Keratinocyte (primary cell): ENCODE data around the gene PAIP2.

ENCODE experiments used
- EZH2 ChIP-seq: IDR thresholded peaks from one replicate; pipeline ENCODE4 v1.6.1; 2012; ENCODE audit warnings: inconsistent platforms, mild to moderate bottlenecking, low read length, moderate library complexity
- TF ChIP-seq, protein P1 (sequence below), 3 experiments: IDR thresholded peaks in 1 of 3; conservative IDR thresholded peaks in 1 of 3; optimal IDR thresholded peaks in 1 of 3; 2 replicates in 2 of 3; 3 replicates in 1 of 3; pipeline versions ENCODE3 to v1.5.1; 2011; ENCODE audit warnings: low read length in 3 of 3, mild to moderate bottlenecking in 3 of 3, moderate library complexity in 2 of 3, control low read depth in 1 of 3, inconsistent platforms in 1 of 3; ENCODE audit not compliant: insufficient read depth in 2 of 3; ENCODE audit errors: extremely low read depth in 1 of 3

DNA sequence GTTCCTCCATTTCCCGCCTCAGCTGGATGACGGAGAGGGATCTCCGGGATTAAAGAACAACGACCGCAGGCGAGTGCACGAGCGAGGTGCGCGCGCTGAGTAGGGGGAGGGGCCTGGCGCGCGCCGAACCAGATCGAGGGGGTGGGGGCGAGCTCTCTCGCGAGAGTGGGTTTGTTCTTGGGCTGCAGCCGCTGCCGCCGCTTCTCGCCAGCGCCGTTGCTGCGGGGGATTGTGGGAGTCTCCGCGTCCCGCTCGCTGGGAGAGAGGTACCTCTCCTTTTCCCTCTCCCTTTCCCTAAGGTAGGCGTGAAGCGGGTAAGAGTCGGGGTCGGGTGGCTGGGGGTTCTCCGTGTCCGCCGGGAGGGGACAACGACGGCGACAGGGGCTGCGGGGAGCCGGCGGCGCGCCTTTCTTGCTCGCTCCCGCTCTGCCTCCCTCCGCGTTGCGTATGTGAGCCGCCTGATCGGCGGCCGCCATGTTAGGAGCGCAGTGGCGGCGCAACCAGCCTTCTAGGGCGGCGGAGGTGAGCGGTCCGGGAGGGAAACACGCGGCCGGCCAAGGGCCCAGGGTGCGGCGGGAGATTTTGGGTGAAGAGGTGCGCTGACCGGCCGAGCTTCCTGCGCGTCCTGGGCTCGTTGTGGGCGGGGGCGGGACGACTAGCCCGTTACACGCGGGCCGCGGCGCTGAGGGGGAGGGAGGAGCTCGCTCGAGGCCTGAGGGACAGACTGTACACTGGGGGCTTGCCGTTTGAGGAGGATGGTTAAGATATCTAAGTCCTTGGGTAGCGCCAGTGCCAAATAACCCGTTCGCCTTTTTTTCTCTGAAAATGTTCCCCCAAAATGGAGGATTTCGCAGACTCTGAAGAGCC, 47.9 kb upstream of the PAIP2 start, which contains the start of gene MATR3:
- TF ChIP-seq EZH2, result no peak
- TF ChIP-seq, protein P1, sequence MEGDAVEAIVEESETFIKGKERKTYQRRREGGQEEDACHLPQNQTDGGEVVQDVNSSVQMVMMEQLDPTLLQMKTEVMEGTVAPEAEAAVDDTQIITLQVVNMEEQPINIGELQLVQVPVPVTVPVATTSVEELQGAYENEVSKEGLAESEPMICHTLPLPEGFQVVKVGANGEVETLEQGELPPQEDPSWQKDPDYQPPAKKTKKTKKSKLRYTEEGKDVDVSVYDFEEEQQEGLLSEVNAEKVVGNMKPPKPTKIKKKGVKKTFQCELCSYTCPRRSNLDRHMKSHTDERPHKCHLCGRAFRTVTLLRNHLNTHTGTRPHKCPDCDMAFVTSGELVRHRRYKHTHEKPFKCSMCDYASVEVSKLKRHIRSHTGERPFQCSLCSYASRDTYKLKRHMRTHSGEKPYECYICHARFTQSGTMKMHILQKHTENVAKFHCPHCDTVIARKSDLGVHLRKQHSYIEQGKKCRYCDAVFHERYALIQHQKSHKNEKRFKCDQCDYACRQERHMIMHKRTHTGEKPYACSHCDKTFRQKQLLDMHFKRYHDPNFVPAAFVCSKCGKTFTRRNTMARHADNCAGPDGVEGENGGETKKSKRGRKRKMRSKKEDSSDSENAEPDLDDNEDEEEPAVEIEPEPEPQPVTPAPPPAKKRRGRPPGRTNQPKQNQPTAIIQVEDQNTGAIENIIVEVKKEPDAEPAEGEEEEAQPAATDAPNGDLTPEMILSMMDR (optimal IDR thresholded peaks at IDR 0.05 in 1 of 3, IDR thresholded peaks at IDR 0.05 in 1 of 3, conservative IDR thresholded peaks at IDR 0.05 in 1 of 3; ENCODE audit: extremely low read depth in 1 of 3, insufficient read depth in 2 of 3, low read length in 3 of 3), result no peak
